Fibroblast of skin of right quadriceps (primary cell): ENCODE measurements around the gene PTGIR.
A peak's percentile ranks its signal among the peaks of the same experiment; 100 is the strongest.

Source experiments
- DNase-seq: peaks from one replicate; pipeline ENCODE4 v3.0.0-alpha.2; 2013

The PTGIR gene

DNA sequence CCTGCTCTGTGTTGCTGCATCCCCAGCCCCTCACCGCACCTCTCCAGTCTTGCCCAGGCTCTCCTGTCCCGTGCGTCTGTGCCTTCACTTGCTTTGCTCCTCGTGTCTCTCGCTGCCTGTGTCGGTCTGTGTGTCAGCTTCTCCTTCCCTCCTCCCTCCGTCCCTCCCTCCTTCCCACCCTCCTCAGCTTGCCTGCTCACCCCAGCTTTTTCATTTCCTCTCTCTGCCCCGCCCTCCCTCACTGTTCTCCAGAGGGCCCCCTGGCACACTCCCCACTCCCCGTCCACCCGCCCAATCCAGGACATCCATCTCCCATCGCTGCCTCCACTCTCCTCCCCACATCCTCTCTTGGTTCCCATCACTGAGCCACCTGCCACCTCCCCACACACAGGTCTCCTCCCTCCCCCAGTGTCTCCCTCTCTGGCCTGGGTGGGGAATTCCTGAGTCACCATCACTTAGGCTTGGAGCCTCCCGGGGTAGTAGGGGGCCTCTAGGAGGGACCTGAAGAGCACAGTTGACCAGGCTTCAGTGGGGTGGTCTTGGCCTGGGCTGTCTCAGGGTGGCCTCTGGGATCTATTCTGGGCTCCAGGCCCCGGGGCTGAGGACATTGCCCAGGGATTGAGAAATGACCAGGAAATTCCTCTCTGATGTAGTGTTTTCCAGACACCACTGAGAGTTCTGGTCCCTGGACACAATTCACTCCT, at the start of gene PTGIR:
PTGIR (minus strand) TSS at position 132 of the 704 bp plus-strand sequence. CDS start 864 bp downstream, outside the sequence.
- DNase-seq = peak; percentile 83

DNA sequence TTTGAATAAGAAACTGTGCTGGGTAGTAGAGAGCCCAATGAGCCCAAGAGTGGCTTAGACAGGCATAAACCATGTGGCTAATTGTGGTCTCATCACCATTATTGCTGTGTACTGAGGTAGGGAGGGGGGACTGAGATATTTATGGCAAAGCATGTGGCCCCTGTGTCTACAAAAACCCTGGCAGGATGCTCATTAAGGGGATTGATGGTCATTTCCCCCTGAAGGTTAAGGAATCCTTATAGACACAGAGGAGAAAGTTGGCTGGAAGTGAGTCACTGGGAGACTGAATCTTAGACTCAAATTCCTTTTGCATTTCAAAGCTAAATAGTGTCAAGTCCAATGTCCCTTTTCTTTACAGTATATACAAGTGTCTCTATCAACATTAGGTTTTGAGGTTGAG, 45.9 kb upstream of the PTGIR start:
- DNase-seq = peak; percentile 58

DNA sequence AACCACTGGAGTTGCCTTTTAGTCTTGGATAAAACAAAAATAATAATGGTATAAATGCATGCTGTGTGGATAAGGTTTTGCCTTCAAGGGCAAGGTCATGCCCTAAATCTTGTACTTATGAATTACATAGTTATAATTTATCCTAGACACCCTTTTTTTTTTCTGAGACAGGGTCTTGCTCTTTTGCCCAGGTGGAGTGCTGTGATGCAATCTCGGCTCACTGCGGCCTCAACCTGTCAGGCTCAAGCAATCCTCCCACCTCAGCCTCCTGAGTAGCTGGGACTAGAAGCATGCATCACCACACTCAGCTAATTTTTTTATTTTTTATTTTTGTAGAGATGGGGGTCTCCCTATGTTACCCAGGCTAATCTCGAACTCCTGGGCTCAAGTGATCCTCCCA, 43.8 kb upstream of the PTGIR start:
- no peak for DNase-seq

DNA sequence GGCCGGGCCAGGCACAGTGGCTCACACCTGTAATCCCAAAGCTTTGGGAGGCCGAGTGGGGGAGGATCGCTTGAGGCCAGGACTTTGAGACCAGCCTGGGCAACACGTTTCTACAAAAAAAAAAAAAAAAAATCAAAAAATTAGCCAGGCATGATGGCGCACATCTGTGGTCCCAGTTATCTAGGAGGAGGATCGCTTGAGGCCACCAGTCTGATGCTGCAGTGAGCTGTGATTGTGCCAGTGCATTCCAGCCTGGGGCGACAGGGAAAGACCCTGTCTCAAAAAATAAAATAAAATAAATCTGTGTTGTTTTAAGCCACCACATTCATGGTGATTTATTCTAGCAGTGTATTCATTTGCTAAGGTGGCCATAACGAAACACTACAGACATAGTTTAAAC, 40.2 kb upstream of the PTGIR start:
- DNase-seq = no peak

- peak; percentile 85 for DNase-seq
Observed at GRCh38 chr19:46661735-46662592, 37.1 kb upstream of the PTGIR start.

DNA sequence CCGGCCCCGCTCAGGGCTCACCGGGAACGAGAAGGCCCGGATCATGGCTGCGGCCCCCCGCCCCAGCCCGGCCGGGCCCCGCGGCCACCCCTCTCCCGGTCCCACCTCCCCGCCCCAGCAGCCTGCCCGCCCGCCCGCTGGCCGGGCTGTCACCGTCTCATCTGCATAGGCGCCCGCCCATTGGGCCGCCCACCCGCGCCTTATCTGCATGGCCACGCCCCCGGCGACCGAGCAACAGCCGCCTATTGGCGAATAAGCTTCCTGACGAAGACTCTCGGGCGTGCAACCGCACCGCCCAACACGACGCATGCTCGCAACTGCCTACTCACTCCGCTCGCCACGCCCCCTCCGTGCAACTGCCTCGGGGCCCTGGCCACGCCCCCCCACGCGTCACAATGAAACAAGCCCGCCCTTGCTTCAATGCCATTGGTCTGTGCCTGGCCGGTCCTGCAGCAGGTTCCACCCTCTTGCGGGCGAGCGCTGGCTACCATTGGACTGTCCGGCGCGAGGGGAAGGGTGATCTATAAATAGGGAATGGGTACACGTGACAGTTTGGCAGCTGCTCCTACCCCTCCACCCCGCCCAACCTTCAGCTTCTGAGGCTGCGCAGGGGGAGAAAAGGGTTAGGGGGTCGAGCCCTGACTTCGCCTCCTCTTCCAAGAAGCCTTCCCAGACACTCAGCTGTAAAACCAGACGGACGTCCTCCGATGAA, 36.3 kb upstream of the PTGIR start, which contains the start of gene DACT3:
DACT3 (minus strand) TSS at position 163 of the 712 bp plus-strand sequence; CDS start at position 45, 118 bp downstream.
- peak; percentile 100 for DNase-seq

DNA sequence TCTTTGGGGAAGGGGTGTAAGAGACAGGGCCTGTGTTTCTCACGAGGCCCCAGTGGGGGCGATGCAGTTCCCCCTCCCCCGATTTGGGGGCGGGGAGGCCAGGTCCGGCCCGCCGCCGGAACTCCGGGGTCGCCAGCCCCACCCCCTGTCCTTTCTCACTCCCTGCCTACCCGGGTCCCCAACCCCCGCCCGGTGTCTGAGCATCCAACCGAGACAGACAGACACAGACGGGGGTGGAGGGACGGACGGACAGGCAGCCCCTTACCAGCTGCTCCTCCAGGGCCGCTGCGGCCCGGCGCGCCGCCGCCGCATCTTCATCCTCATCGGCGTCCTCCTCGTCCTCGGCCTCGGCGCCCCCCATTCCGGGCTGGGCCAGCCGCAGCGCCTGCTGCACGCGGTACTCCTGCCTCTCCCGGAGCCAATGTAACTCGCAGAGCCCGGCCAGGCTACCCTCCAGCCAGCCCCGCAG, 35.7 kb upstream of the PTGIR start:
- peak; percentile 6 for DNase-seq

- DNase-seq = peak; percentile 60
Observed at GRCh38 chr19:46660008-46660517, 35.2 kb upstream of the PTGIR start.

- peak; percentile 63 for DNase-seq
Observed at GRCh38 chr19:46659151-46660007, 34.5 kb upstream of the PTGIR start.

DNA sequence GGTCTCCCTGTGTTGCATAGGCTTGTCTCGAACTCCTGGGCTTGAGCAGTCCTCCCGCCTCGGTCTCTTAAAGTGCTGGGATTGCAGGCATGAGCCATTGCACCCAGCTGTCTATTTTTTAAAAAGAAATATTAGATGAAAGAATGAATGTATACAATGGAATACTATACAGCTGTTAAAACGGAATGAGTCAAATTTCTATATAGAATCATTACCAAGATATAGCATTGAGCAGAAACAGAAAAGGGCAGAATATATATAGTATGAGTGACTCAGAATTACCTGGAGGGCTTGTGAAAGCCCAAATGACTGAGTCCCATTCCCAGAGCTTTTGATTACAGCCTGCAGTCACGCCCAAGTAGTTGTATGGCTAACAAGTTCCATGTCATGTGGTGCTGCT, 31.7 kb upstream of the PTGIR start:
- DNase-seq = no peak

GRCh38 chr19:46654621-46655152, 29.8 kb upstream of the PTGIR start:
- DNase-seq = no peak

- DNase-seq = no peak
Observed at GRCh38 chr19:46650445-46650844, 25.6 kb upstream of the PTGIR start.

DNA sequence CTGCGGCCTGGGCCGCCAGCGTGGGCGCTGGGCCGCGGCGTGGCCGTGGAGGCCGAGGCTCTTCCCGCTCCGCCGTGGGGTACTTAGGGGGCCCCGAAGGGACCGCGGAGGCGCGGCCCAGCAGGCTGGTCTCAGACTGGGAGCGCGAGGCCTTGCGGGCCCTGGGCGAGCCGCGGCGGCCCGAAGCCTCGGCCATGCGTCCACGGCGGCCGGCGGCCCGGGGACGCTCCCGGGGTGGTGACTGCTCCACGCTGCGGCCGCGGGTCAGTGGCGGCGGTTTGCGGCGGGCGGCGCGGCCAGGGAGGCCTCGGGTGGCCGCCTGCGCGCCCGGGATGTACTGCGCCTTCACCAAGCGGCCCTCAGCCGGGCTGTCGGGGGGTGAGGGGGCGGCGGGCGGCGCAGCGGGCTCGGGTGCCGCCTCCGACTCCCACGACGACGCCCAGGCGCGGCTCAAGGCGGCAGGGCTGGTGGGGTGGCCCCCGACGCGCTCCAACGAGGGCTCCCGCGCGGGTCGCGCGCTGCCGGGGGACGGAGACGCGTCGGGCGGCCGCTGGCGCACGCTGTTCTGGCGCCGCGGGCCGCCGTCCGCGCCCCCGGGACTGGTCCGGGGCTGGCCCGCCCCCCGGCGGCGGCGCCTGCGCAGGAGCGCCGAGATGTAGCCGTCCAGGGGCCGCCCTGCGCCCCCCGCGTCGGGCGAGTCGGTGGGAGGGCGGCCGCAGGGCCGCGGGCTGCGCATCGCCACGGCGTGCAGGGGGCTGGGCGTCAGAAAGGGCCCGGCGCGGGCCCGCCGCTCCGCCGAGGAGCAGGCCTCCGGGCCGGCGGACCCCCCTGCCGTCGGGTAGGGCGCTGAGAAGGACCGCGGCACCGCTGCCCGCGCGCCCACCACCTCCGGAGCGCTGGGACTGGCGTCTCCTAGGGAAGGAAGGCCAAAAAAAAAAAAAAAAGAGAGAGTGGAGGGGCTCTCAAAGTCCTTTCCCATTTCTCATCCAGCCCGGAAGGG, 24.4 kb upstream of the PTGIR start:
- DNase-seq = no peak

DNA sequence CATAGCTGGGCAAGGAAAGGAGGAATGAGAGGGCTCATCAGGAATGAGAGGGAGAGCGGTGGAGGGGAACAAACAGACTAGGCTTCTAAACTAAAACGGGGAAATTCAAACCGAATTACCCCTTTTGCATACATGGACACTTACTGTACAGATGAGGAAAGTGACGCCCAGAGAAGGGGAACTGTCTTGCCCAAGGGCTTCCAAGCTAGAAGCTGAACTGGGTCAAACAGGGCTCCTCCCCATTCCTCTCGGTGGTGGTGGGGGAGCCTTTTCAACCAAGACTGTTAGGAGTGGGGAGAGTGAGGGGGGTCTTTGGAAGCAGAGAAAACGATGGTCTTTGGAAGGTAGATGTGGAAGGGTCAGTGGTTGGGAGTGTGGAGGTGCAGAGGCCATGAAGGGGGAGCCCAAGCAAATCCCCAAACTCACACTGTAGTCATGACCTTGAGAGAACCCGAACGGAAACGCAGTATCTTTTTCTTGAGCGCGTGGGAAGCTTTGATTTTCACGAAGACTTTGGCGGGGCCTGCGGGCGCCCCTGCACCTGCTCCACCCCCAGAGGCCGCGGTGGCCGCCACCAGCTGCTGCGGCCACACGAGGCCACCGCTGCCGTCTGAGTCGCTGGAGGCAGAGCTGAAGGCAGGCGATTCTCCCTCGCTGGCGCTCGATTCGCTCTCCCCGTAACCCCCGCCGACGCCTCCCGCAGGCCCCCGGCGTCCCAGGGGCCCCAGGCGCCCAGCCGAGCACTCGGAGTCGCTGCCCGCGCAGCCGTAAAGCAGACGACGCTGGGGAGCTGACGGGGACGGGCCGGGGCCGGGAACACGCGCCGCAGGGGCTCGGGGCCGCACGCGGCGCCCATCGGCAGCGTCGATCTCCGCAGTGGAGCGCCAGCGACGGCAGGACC, 23.4 kb upstream of the PTGIR start:
- no peak for DNase-seq

DNA sequence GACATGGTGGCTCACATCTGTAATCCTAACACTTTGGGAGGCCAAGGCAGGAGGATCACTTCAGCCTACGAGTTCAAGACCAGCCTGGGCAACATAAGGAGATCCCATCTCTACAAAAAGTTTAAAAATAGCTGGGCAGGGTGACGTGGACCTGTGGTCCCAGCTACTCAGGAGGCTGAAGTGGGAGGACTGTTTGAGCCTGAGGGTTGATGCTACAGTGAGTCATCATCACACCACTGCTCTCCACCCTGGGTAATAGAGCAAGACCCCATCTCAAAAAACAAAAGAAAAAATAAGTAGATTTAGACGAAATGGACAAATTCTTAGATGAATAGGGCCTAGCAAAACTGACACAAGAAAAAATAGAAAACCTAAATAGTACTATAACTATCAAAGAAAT, 21.5 kb upstream of the PTGIR start:
- no peak for DNase-seq

GRCh38 chr19:46644720-46645119, 19.8 kb upstream of the PTGIR start:
- no peak for DNase-seq

DNA sequence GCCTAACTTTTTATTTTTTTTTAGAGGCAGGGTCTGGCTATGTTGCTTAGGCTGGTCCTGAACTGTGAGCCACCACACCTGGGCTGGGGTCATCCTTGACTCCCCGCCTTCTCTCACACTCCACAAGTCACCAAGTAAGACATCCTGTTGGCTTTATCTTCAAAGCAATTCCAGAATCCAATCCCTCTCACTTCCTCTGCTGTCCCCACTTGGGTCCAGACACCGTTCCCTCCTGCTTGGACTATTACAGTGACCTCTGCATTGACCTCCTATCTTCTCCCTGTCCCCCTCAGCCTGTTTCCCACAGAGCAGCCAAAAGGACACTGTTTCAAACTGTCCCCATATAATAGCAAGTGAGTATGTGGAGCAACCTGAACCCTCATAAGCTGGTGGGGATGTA, 15.8 kb upstream of the PTGIR start:
- DNase-seq = no peak

- peak; percentile 91 for DNase-seq
Observed at GRCh38 chr19:46639358-46640182, 14.7 kb upstream of the PTGIR start.
